ENCODE measurements around the gene DRG1. TPM values are rescaled to one million over a fixed set of nuclear protein-coding genes. Genes with fewer than 3 reads are reported as not detected.

DRG1 gene
- total RNA-seq, 4 donors from 2014 or later = 4.6 to 39.2 (median 26.3) TPM

GRCh38 chr22:31451709-31452571 is 52.5 kb downstream of the DRG1 start:
- DNase-seq = no peak
- Histone ChIP-seq H3K36me3 (peaks cover 0 to 38% (median 17%) of the 10 kb centered on the region in 4 donors), H3K4me1 (no peaks in the 10 kb centered on the region), H3K27me3 (no peaks in the 10 kb centered on the region), H3K4me3 (no peak overlapping the region), H3K9me3 (no peaks in the 10 kb centered on the region), H3K27ac (no peak overlapping the region)
- TF ChIP-seq CTCF (IDR thresholded peaks at IDR 0.05) = peak; percentile 13 to 39 (median 31)
- no peak for TF ChIP-seq EP300 (IDR thresholded peaks at IDR 0.05; ENCODE audit: low read depth)
- WGBS, 2 donors (ENCODE audit: low coverage in 1 of 2) = 34 to 58% methylated on average over 3 to 5 of the region's 5 CpGs
- in situ Hi-C loops (cut with MboI; ENCODE audit: low pct_ligation_motif_present in 1 of 4, low pct_unique_long_range_greater_than_20kb in 1 of 4, low sequenced_read_pairs in 3 of 4) = no loop called here
- intact Hi-C loops (cut with DNase I; ENCODE audit: low total_unique reads) = no loop called here

- Histone ChIP-seq H3K36me3 (peaks cover 1 to 58% (median 26%) of the 10 kb centered on the region in 4 donors), H3K27me3 (no peaks in the 10 kb centered on the region), H3K4me3 (no peak overlapping the region), H3K27ac (no peak overlapping the region), H3K9me3 (no peaks in the 10 kb centered on the region), H3K4me1 (no peaks in the 10 kb centered on the region)
- intact Hi-C loops (cut with DNase I; ENCODE audit: low total_unique reads) = no loop called here
- no peak for DNase-seq
- no peak for TF ChIP-seq EP300 (IDR thresholded peaks at IDR 0.05; ENCODE audit: low read depth)
- TF ChIP-seq POLR2A (IDR thresholded peaks at IDR 0.05) = no peak
- no peak for TF ChIP-seq POLR2AphosphoS5 (IDR thresholded peaks at IDR 0.05)
- no peak for TF ChIP-seq CTCF (IDR thresholded peaks at IDR 0.05)
- in situ Hi-C loops (cut with MboI; ENCODE audit: low pct_ligation_motif_present in 1 of 4, low pct_unique_long_range_greater_than_20kb in 1 of 4, low sequenced_read_pairs in 3 of 4) = no loop called here
- WGBS, 2 donors (ENCODE audit: low coverage in 1 of 2) = 87 to 100% methylated on average over 1 to 3 of the region's 3 CpGs
Observed at GRCh38 chr22:31461699-31462098, 62.3 kb downstream of the DRG1 start.

GRCh38 chr22:31465307-31465706 is 65.9 kb downstream of the DRG1 start:
- Histone ChIP-seq H3K27me3 (no peaks in the 10 kb centered on the region), H3K36me3 (peaks cover 0 to 53% (median 19%) of the 10 kb centered on the region in 4 donors), H3K4me3 (no peak overlapping the region), H3K27ac (no peak overlapping the region), H3K4me1 (no peaks in the 10 kb centered on the region), H3K9me3 (no peaks in the 10 kb centered on the region)
- in situ Hi-C loops (cut with MboI; ENCODE audit: low pct_ligation_motif_present in 1 of 4, low pct_unique_long_range_greater_than_20kb in 1 of 4, low sequenced_read_pairs in 3 of 4) (no loop called here), intact Hi-C loops (cut with DNase I; ENCODE audit: low total_unique reads) (no loop called here)
- TF ChIP-seq EP300 (IDR thresholded peaks at IDR 0.05; ENCODE audit: low read depth) (no peak), CTCF (IDR thresholded peaks at IDR 0.05) (no peak), POLR2A (IDR thresholded peaks at IDR 0.05) (no peak), POLR2AphosphoS5 (IDR thresholded peaks at IDR 0.05) (no peak)
- no peak for DNase-seq
- 89 to 100% methylated on average over 2 of the region's 2 CpGs for WGBS, 2 donors (ENCODE audit: low coverage in 1 of 2)

GRCh38 chr22:31474743-31475142 is 75.3 kb downstream of the DRG1 start:
- Histone ChIP-seq H3K4me1 (peaks cover 0 to 11% (median 0%) of the 10 kb centered on the region in 4 donors), H3K9me3 (no peaks in the 10 kb centered on the region), H3K27ac (no peak overlapping the region), H3K27me3 (no peaks in the 10 kb centered on the region), H3K4me3 (no peak overlapping the region), H3K36me3 (peaks cover 0 to 8% (median 4%) of the 10 kb centered on the region in 4 donors)
- DNase-seq = no peak
- intact Hi-C loops (cut with DNase I; ENCODE audit: low total_unique reads) (no loop called here), in situ Hi-C loops (cut with MboI; ENCODE audit: low pct_ligation_motif_present in 1 of 4, low pct_unique_long_range_greater_than_20kb in 1 of 4, low sequenced_read_pairs in 3 of 4) (loop anchor here in 1 of 4 donors (25.0 kb wide), 1 partner anchor 163 kb away; no protein-coding TSS in a partner anchor)
- WGBS, 2 donors (ENCODE audit: low coverage in 1 of 2) = 92 to 99% methylated on average over 2 of the region's 2 CpGs
- TF ChIP-seq POLR2A (IDR thresholded peaks at IDR 0.05) = no peak
- TF ChIP-seq POLR2AphosphoS5 (IDR thresholded peaks at IDR 0.05) = no peak
- TF ChIP-seq CTCF (IDR thresholded peaks at IDR 0.05) = no peak
- no peak for TF ChIP-seq EP300 (IDR thresholded peaks at IDR 0.05; ENCODE audit: low read depth)
